B cell (primary cell): ENCODE data around the gene PALD1.

Experiments used
- EZH2 ChIP-seq: IDR thresholded peaks from 2 replicates; pipeline ENCODE4 v1.6.1; 2012; ENCODE audit warnings: borderline replicate concordance, low read depth, mild to moderate bottlenecking, moderate library complexity, low read length; ENCODE audit not compliant: insufficient read depth, poor library complexity, severe bottlenecking
- TF ChIP-seq, protein P1 (sequence below): fragments of 200-600 bp; IDR thresholded peaks from one replicate; pipeline ENCODE4 v1.8.0; 2022; ENCODE audit warnings: antibody characterized with exemption, mild to moderate bottlenecking

DNA sequence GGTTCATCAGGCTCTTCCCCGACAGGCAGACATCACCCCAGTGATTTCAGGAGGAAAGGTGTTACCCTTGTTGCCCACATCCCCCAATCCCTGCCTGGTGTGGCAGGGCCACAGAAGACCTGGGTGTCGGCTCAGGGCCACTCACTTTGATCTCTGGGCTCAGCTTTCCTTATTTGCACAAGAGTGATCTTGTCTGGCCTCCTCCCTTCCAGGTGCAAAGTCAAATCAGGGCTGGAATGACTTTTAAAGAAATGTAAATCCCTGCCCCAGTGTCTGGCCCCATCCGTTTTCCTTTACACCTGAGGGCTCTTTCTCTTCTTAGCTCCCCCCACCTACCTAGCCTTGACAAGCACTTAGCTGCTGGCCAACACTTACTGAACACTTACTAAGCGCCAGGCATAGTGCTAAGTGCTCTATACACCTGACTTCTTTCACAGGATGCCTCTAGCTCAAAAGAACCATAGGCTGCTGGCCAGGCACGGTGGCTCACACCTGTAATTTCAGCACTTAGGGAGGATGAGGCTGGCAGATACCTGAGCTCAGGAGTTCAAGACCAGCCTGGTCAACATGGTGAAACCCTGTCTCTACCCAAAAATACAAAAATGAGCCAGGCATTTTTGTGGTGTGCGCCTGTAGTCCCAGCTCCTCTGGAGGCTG is 36.1 kb upstream of the PALD1 start:
- TF ChIP-seq, protein P1, sequence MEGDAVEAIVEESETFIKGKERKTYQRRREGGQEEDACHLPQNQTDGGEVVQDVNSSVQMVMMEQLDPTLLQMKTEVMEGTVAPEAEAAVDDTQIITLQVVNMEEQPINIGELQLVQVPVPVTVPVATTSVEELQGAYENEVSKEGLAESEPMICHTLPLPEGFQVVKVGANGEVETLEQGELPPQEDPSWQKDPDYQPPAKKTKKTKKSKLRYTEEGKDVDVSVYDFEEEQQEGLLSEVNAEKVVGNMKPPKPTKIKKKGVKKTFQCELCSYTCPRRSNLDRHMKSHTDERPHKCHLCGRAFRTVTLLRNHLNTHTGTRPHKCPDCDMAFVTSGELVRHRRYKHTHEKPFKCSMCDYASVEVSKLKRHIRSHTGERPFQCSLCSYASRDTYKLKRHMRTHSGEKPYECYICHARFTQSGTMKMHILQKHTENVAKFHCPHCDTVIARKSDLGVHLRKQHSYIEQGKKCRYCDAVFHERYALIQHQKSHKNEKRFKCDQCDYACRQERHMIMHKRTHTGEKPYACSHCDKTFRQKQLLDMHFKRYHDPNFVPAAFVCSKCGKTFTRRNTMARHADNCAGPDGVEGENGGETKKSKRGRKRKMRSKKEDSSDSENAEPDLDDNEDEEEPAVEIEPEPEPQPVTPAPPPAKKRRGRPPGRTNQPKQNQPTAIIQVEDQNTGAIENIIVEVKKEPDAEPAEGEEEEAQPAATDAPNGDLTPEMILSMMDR = no peak
- no peak for TF ChIP-seq EZH2
